Liver (tissue), 9 donors: ENCODE results near the gene ASIC4. TPM values are rescaled to one million over a fixed set of nuclear protein-coding genes. Genes with fewer than 3 reads are reported as not detected.

Experiments
- DNase-seq: peaks from one replicate; pipeline ENCODE4 v3.0.0-alpha.2; 2017; ENCODE audit warnings: low spot score
- H3K27ac ChIP-seq, 2 donors: one replicate each; pipeline ENCODE4 v1.7.0; 2013; ENCODE audit warnings: inconsistent platforms in 2 of 2, low read length in 2 of 2, control low read depth in 1 of 2, low read depth in 1 of 2, mild to moderate bottlenecking in 1 of 2
- H3K27me3 ChIP-seq, 4 donors: one replicate each; pipeline versions ENCODE4 v1.6.1 to v1.7.0; 2013; ENCODE audit warnings: low read length in 3 of 4, inconsistent platforms in 1 of 4, mild to moderate bottlenecking in 1 of 4, moderate library complexity in 1 of 4; ENCODE audit not compliant: control insufficient read depth in 4 of 4, insufficient read depth in 4 of 4
- H3K36me3 ChIP-seq, 4 donors: one replicate each; pipeline versions ENCODE4 v1.6.1 to v1.7.0; 2013; ENCODE audit warnings: low read length in 3 of 4, mild to moderate bottlenecking in 3 of 4, low read depth in 1 of 4, moderate library complexity in 1 of 4; ENCODE audit not compliant: control insufficient read depth in 4 of 4, insufficient read depth in 3 of 4
- H3K4me1 ChIP-seq, 4 donors: one replicate each; pipeline versions ENCODE4 v1.6.1 to v1.7.0; 2013; ENCODE audit warnings: low read length in 3 of 4, mild to moderate bottlenecking in 3 of 4, moderate library complexity in 1 of 4; ENCODE audit not compliant: control insufficient read depth in 4 of 4, insufficient read depth in 4 of 4
- H3K4me3 ChIP-seq, 3 donors: one replicate each; pipeline versions ENCODE4 v1.6.1 to v1.7.0; 2013; ENCODE audit warnings: low read length in 3 of 3, control low read depth in 1 of 3, low read depth in 1 of 3, mild to moderate bottlenecking in 1 of 3
- H3K9ac ChIP-seq, 2 donors: one replicate each; pipeline ENCODE4 v1.7.0; 2013; ENCODE audit warnings: low read length in 2 of 2, mild to moderate bottlenecking in 2 of 2, moderate library complexity in 2 of 2, control low read depth in 1 of 2, low read depth in 1 of 2
- H3K9me3 ChIP-seq, 4 donors: one replicate each; pipeline versions ENCODE4 v1.6.1 to v1.7.0; 2013; ENCODE audit warnings: low read length in 3 of 4; ENCODE audit not compliant: control insufficient read depth in 4 of 4
- EGR1 ChIP-seq, 2 donors: IDR thresholded peaks; 2 replicates each; pipeline ENCODE4 v1.6.1; 2016 to 2018; ENCODE audit warnings: antibody characterized with exemption in 2 of 2, low read depth in 2 of 2
- FOXA1 ChIP-seq: IDR thresholded peaks from 2 replicates; pipeline ENCODE4 v1.6.1; 2016; ENCODE audit warnings: antibody characterized with exemption
- FOXA2 ChIP-seq: IDR thresholded peaks from 2 replicates; pipeline ENCODE4 v1.6.1; 2016; ENCODE audit warnings: antibody characterized with exemption
- GABPA ChIP-seq, 2 donors: IDR thresholded peaks in 1 of 2; conservative IDR thresholded peaks in 1 of 2; 2 replicates each; pipeline ENCODE4 v1.6.1; 2016; ENCODE audit warnings: antibody characterized with exemption in 2 of 2, mild to moderate bottlenecking in 1 of 2, moderate library complexity in 1 of 2
- HNF4A ChIP-seq, 2 donors: conservative IDR thresholded peaks; 2 replicates each; pipeline ENCODE4 v1.6.1; 2016; ENCODE audit warnings: antibody characterized with exemption in 2 of 2, mild to moderate bottlenecking in 2 of 2
- HNF4G ChIP-seq: IDR thresholded peaks from 2 replicates; pipeline ENCODE4 v1.6.1; 2016; ENCODE audit warnings: antibody characterized with exemption
- JUND ChIP-seq, 2 donors: IDR thresholded peaks; 2 replicates each; pipeline ENCODE4 v1.6.1; 2016; ENCODE audit warnings: antibody characterized with exemption in 2 of 2
- NR2F2 ChIP-seq: IDR thresholded peaks from 2 replicates; pipeline ENCODE4 v1.6.1; 2016; ENCODE audit warnings: antibody characterized with exemption
- RAD21 ChIP-seq, 2 donors: IDR thresholded peaks; 2 replicates each; pipeline ENCODE4 v1.6.1; 2016; ENCODE audit warnings: antibody characterized with exemption in 2 of 2, mild to moderate bottlenecking in 2 of 2
- RXRA ChIP-seq, 2 donors: IDR thresholded peaks; 2 replicates each; pipeline ENCODE4 v1.6.1; 2017 to 2018; ENCODE audit warnings: antibody characterized with exemption in 2 of 2, mild to moderate bottlenecking in 1 of 2
- SP1 ChIP-seq: IDR thresholded peaks from 2 replicates; pipeline ENCODE4 v1.6.1; 2018; ENCODE audit warnings: antibody characterized with exemption, mild to moderate bottlenecking
- YY1 ChIP-seq: IDR thresholded peaks from 2 replicates; pipeline ENCODE4 v1.6.1; 2016; ENCODE audit warnings: antibody characterized with exemption, mild to moderate bottlenecking
- WGBS: extraction: QIAGEN DNeasy Blood & Tissue Kit; methylation state at CpG from one replicate; pipeline ENCODE4 v1.1.7; 2013; 5-methylcytosine and 5-hydroxymethylcytosine counted together
- polyA plus RNA-seq, 2 donors: library from polyadenylated mRNA; stranded (reverse) in 1 of 2; unstranded in 1 of 2; fragments of 200-250 nt in 1 of 2; fragments of >200 nt in 1 of 2; fragmentation: Nextera tagmentation in 1 of 2; extraction: Ambion mirVana in 1 of 2; gene quantifications; one replicate each; pipeline versions ENCODE4 v1.2.1 to v1.2.3, GENCODE V29; 2013 to 2015
- total RNA-seq, 2 donors: library from RNA; depleted of rRNA; stranded (reverse); fragments of >200 nt; gene quantifications; one replicate each; pipeline ENCODE4 v1.2.3, GENCODE V29; 2014
- TF ChIP-seq, protein P1 (sequence below): IDR thresholded peaks from 2 replicates; pipeline ENCODE4 v1.6.1; 2016; ENCODE audit warnings: antibody characterized with exemption, mild to moderate bottlenecking
- TF ChIP-seq, protein P2 (sequence below): IDR thresholded peaks from 2 replicates; pipeline ENCODE4 v1.6.1; 2016; ENCODE audit warnings: antibody characterized with exemption
- TF ChIP-seq, protein P3 (sequence below): fragments of 150-350 bp; IDR thresholded peaks from 2 replicates; pipeline ENCODE4 v1.5.1; 2017; ENCODE audit warnings: improper control_type of control experiment, low read depth, low read length; ENCODE audit not compliant: missing input control
- TF ChIP-seq, protein P4 (sequence below): IDR thresholded peaks from 2 replicates; pipeline ENCODE4 v1.6.1; 2016; ENCODE audit warnings: antibody characterized with exemption
- TF ChIP-seq, protein P5 (sequence below): IDR thresholded peaks from 2 replicates; pipeline ENCODE4 v1.6.1; 2016; ENCODE audit warnings: antibody characterized with exemption
- donor health status: healthy.
- donor health status: healthy.
- donor health status: healthy.
- donor health status: healthy.
- donor health status: healthy.

ASIC4 gene
- total and polyA plus RNA-seq, 4 donors: 0.08 to 1.5 TPM; not detected in 2

DNA sequence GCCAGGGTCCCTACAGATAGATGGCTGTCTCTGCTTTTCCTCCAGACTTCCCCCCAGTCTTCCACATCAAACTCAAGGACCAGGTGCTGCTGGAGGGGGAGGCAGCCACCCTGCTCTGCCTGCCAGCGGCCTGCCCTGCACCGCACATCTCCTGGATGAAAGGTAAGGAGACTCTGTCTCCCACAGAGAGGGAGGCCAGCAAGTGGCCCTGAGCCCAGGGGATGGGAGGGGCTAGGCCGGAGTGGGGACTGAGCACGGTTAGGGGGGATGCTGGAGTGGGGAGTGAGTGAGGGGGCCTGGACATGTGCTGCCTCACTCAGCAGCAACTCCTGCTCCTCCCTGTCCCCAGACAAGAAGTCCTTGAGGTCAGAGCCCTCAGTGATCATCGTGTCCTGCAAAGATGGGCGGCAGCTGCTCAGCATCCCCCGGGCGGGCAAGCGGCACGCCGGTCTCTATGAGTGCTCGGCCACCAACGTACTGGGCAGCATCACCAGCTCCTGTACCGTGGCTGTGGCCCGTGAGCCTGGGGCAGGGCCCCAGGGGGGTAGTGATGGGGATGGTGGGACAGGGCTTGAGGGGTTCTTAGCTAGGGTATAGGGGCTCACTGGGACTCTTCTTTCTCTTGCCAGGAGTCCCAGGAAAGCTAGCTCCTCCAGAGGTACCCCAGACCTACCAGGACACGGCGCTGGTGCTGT is 26.0 kb upstream of the ASIC4 start:
- Histone ChIP-seq H3K9me3 (no peaks in the 10 kb centered on the region), H3K4me1 (peaks cover 0 to 10% (median 8%) of the 10 kb centered on the region in 4 donors), H3K4me3 (no peak overlapping the region), H3K36me3 (no peaks in the 10 kb centered on the region), H3K9ac (no peak overlapping the region), H3K27ac (no peak overlapping the region), H3K27me3 (peaks cover 0 to 8% (median 3%) of the 10 kb centered on the region in 4 donors)
- no peak for DNase-seq
- WGBS: 89% methylated on average over 17 of the region's 17 CpGs
- TF ChIP-seq, protein P1, sequence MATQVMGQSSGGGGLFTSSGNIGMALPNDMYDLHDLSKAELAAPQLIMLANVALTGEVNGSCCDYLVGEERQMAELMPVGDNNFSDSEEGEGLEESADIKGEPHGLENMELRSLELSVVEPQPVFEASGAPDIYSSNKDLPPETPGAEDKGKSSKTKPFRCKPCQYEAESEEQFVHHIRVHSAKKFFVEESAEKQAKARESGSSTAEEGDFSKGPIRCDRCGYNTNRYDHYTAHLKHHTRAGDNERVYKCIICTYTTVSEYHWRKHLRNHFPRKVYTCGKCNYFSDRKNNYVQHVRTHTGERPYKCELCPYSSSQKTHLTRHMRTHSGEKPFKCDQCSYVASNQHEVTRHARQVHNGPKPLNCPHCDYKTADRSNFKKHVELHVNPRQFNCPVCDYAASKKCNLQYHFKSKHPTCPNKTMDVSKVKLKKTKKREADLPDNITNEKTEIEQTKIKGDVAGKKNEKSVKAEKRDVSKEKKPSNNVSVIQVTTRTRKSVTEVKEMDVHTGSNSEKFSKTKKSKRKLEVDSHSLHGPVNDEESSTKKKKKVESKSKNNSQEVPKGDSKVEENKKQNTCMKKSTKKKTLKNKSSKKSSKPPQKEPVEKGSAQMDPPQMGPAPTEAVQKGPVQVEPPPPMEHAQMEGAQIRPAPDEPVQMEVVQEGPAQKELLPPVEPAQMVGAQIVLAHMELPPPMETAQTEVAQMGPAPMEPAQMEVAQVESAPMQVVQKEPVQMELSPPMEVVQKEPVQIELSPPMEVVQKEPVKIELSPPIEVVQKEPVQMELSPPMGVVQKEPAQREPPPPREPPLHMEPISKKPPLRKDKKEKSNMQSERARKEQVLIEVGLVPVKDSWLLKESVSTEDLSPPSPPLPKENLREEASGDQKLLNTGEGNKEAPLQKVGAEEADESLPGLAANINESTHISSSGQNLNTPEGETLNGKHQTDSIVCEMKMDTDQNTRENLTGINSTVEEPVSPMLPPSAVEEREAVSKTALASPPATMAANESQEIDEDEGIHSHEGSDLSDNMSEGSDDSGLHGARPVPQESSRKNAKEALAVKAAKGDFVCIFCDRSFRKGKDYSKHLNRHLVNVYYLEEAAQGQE: no peak
- TF ChIP-seq FOXA2 (no peak), RXRA (IDR thresholded peaks at IDR 0.05) (no peak), HNF4A (conservative IDR thresholded peaks at IDR 0.05) (no peak), EGR1 (IDR thresholded peaks at IDR 0.05; ENCODE audit: low read depth in 2 of 2) (no peak), GABPA (IDR thresholded peaks at IDR 0.05 in 1 of 2, conservative IDR thresholded peaks at IDR 0.05 in 1 of 2) (no peak), FOXA1 (no peak), JUND (IDR thresholded peaks at IDR 0.05) (no peak), RAD21 (IDR thresholded peaks at IDR 0.05) (no peak), HNF4G (no peak), NR2F2 (no peak), YY1 (no peak)
- TF ChIP-seq, protein P2, sequence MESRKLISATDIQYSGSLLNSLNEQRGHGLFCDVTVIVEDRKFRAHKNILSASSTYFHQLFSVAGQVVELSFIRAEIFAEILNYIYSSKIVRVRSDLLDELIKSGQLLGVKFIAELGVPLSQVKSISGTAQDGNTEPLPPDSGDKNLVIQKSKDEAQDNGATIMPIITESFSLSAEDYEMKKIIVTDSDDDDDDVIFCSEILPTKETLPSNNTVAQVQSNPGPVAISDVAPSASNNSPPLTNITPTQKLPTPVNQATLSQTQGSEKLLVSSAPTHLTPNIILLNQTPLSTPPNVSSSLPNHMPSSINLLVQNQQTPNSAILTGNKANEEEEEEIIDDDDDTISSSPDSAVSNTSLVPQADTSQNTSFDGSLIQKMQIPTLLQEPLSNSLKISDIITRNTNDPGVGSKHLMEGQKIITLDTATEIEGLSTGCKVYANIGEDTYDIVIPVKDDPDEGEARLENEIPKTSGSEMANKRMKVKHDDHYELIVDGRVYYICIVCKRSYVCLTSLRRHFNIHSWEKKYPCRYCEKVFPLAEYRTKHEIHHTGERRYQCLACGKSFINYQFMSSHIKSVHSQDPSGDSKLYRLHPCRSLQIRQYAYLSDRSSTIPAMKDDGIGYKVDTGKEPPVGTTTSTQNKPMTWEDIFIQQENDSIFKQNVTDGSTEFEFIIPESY: no peak
- TF ChIP-seq, protein P3, sequence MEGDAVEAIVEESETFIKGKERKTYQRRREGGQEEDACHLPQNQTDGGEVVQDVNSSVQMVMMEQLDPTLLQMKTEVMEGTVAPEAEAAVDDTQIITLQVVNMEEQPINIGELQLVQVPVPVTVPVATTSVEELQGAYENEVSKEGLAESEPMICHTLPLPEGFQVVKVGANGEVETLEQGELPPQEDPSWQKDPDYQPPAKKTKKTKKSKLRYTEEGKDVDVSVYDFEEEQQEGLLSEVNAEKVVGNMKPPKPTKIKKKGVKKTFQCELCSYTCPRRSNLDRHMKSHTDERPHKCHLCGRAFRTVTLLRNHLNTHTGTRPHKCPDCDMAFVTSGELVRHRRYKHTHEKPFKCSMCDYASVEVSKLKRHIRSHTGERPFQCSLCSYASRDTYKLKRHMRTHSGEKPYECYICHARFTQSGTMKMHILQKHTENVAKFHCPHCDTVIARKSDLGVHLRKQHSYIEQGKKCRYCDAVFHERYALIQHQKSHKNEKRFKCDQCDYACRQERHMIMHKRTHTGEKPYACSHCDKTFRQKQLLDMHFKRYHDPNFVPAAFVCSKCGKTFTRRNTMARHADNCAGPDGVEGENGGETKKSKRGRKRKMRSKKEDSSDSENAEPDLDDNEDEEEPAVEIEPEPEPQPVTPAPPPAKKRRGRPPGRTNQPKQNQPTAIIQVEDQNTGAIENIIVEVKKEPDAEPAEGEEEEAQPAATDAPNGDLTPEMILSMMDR: no peak
- TF ChIP-seq, protein P4, sequence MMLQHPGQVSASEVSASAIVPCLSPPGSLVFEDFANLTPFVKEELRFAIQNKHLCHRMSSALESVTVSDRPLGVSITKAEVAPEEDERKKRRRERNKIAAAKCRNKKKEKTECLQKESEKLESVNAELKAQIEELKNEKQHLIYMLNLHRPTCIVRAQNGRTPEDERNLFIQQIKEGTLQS: no peak

DNA sequence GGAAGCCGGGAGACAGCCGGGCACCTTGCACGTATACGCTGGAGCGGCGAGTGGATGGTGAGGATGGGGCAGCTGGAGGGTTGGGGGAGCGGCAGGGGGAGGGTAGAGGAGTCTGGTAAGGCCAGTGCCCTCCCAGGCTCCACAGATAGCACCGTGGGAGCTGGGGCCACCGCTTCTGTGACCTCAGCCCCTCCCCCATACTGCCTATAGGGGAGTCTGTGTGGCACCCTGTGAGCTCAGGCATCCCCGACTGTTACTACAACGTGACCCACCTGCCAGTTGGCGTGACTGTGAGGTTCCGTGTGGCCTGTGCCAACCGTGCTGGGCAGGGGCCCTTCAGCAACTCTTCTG is 25.5 kb upstream of the ASIC4 start:
- Histone ChIP-seq H3K27ac (no peak overlapping the region), H3K9ac (no peak overlapping the region), H3K27me3 (peaks cover 0 to 8% (median under 1%) of the 10 kb centered on the region in 4 donors), H3K4me1 (peaks cover 0 to 10% (median 8%) of the 10 kb centered on the region in 4 donors), H3K36me3 (no peaks in the 10 kb centered on the region), H3K4me3 (no peak overlapping the region), H3K9me3 (no peaks in the 10 kb centered on the region)
- TF ChIP-seq, protein P2: no peak
- TF ChIP-seq GABPA (IDR thresholded peaks at IDR 0.05 in 1 of 2, conservative IDR thresholded peaks at IDR 0.05 in 1 of 2): no peak
- TF ChIP-seq, protein P5, sequence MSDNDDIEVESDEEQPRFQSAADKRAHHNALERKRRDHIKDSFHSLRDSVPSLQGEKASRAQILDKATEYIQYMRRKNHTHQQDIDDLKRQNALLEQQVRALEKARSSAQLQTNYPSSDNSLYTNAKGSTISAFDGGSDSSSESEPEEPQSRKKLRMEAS: no peak
- TF ChIP-seq NR2F2: no peak
- no peak for TF ChIP-seq SP1
- TF ChIP-seq JUND (IDR thresholded peaks at IDR 0.05): no peak
- TF ChIP-seq HNF4A (conservative IDR thresholded peaks at IDR 0.05): no peak
- no peak for TF ChIP-seq FOXA1
- TF ChIP-seq RAD21 (IDR thresholded peaks at IDR 0.05): no peak
- TF ChIP-seq, protein P4: no peak
- no peak for TF ChIP-seq EGR1 (IDR thresholded peaks at IDR 0.05; ENCODE audit: low read depth in 2 of 2)
- no peak for TF ChIP-seq FOXA2
- no peak for TF ChIP-seq YY1
- no peak for TF ChIP-seq HNF4G
- DNase-seq: no peak
- WGBS: 88% methylated on average over 14 of the region's 14 CpGs
